Urinary bladder (tissue), 4 donors: Measurements from ENCODE around the gene OR4N5. TPM values are rescaled to one million over a fixed set of nuclear protein-coding genes. Genes with fewer than 3 reads are reported as not detected.
"Not testable (repeated sequence)": the region's sequence is repeated elsewhere in the genome, so short reads cannot be mapped to it uniquely, and the experiment has no call there.

Experiments used
- DNase-seq: peaks from one replicate; pipeline ENCODE4 v3.0.0-alpha.2; 2015; ENCODE audit errors: extremely low spot score
- H3K27ac ChIP-seq: one replicate; pipeline ENCODE4 v1.5.1; 2013; ENCODE audit warnings: low read depth, mild to moderate bottlenecking, moderate library complexity
- H3K36me3 ChIP-seq: one replicate; pipeline ENCODE4 v1.6.1; 2013; ENCODE audit warnings: mild to moderate bottlenecking, moderate library complexity; ENCODE audit not compliant: insufficient read depth
- H3K4me1 ChIP-seq: one replicate; pipeline ENCODE4 v1.6.1; 2013; ENCODE audit warnings: mild to moderate bottlenecking, moderate library complexity; ENCODE audit not compliant: insufficient read depth
- H3K4me3 ChIP-seq: one replicate; pipeline ENCODE4 v1.5.1; 2013; ENCODE audit warnings: low read depth, low read length
- WGBS: extraction: QIAGEN DNeasy Blood & Tissue Kit; methylation state at CpG from one replicate; pipeline ENCODE4 v1.1.7; 2013; 5-methylcytosine and 5-hydroxymethylcytosine counted together
- polyA plus RNA-seq: library from polyadenylated mRNA; stranded (reverse); fragments of 200-250 nt; gene quantifications from one replicate; pipeline ENCODE4 v1.2.3, GENCODE V29; 2013
- total RNA-seq: library from RNA; depleted of rRNA; stranded (reverse); fragments of >200 nt; gene quantifications from one replicate; pipeline ENCODE4 v1.2.3, GENCODE V29; 2014
- donor health status: healthy with polysubstance abuse.
- donor health status: healthy.

OR4N5 gene, protein sequence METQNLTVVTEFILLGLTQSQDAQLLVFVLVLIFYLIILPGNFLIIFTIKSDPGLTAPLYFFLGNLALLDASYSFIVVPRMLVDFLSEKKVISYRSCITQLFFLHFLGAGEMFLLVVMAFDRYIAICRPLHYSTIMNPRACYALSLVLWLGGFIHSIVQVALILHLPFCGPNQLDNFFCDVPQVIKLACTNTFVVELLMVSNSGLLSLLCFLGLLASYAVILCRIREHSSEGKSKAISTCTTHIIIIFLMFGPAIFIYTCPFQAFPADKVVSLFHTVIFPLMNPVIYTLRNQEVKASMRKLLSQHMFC
- not detected for total RNA-seq
- polyA plus RNA-seq = not detected

DNA sequence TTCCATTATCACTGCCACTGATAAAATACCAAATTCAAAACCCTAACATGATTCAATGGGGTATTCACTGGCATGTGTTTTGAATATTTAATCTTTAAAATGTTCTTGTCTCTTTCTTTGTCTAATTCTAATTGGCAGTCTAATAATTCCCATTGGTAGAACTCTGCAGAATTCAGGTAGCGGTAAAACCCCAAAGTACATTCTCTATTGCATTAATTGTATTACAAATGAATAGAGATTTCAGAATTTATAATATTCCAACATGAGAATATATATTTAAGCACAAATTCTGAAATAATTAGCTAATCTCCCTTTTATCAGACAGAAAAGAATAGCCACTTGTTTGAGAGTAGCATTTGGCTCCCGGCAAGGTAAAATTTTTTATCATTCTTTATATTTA is at the start of gene OR4N5:
TSS of gene OR4N5 (plus strand) at position 301 of the 400 bp plus-strand sequence. CDS start 4,916 bp downstream, outside the sequence.
- Histone ChIP-seq H3K4me1 (no peaks in the 10 kb centered on the region), H3K27ac (no peak within 1 kb of the TSS), H3K36me3 (no peaks in the 10 kb centered on the region), H3K4me3 (no peak within 1 kb of the TSS)
- whole genome bisulfite sequencing = 85% methylated on average over 2 of the region's 2 CpGs
- DNase-seq = no peak

DNA sequence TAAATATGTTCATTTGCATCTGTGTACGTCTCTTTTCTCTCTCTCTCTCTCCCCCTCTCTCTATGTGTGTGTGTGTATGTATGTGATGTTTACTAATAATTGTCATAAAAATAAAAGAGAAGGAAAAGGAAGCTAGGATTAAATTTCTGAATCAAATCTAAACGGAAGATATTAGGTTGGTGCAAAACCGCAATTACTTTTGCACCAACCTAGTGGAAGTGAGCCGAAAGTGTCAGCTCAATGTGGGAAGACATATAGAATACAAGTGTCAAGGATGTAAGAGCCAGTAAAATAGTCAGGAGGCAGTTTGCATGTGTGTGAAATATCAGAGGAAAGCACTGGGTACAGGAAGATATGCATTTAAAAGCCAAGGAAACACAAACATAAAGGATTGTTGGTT is 46.6 kb upstream of the OR4N5 start:
- H3K4me3 ChIP-seq = no peak overlapping the region
- H3K4me1 ChIP-seq = no peaks in the 10 kb centered on the region
- 40% methylated on average over 4 of the region's 4 CpGs for WGBS
- no peaks in the 10 kb centered on the region for H3K36me3 ChIP-seq
- no peak for DNase-seq
- no peak overlapping the region for H3K27ac ChIP-seq

- 26% methylated on average over 4 of the region's 4 CpGs for WGBS
- H3K4me1 ChIP-seq = no peaks in the 10 kb centered on the region
- H3K27ac ChIP-seq = no peak overlapping the region
- H3K36me3 ChIP-seq = no peaks in the 10 kb centered on the region
- no peak overlapping the region for H3K4me3 ChIP-seq
- no peak for DNase-seq
Observed at GRCh38 chr14:20093442-20093841, 45.2 kb upstream of the OR4N5 start.

- not testable (repeated sequence) for H3K4me1 ChIP-seq, H3K4me3 ChIP-seq, H3K27ac ChIP-seq, H3K36me3 ChIP-seq, DNase-seq
- WGBS = 88% methylated on average over 32 of the region's 32 CpGs
Observed at GRCh38 chr14:20098926-20099770, 39.5 kb upstream of the OR4N5 start.

- WGBS = 54% methylated on average over 3 of the region's 3 CpGs
- no peak within 1 kb of the TSS for H3K4me3 ChIP-seq
Observed at GRCh38 chr14:20110438-20110837, 28.2 kb upstream of the OR4N5 start, which contains the start of gene OR4K17. Gene OR4K17 (plus strand): TSS chr14:20110739. CDS start chr14:20117500, 6,761 bp downstream.

GRCh38 chr14:20112321-20112720 is 26.3 kb upstream of the OR4N5 start:
- WGBS = 66% methylated on average over 3 of the region's 3 CpGs
- Histone ChIP-seq H3K4me3 (no peak overlapping the region), H3K36me3 (no peaks in the 10 kb centered on the region), H3K4me1 (no peaks in the 10 kb centered on the region), H3K27ac (no peak overlapping the region)
- no peak for DNase-seq

More at GRCh38 chr14:20110438-20110837, 28.2 kb upstream of the OR4N5 start, which contains the start of gene OR4K17:
- no peaks in the 10 kb centered on the region for H3K36me3 ChIP-seq
- no peak within 1 kb of the TSS for H3K27ac ChIP-seq
- DNase-seq = no peak
- no peaks in the 10 kb centered on the region for H3K4me1 ChIP-seq

- Histone ChIP-seq H3K4me1 (no peaks in the 10 kb centered on the region), H3K36me3 (no peaks in the 10 kb centered on the region), H3K4me3 (no peak overlapping the region), H3K27ac (no peak overlapping the region)
- no peak for DNase-seq
- WGBS = 41% methylated on average over 1 of the region's 1 CpG
Observed at GRCh38 chr14:20116748-20117147, 21.9 kb upstream of the OR4N5 start.

GRCh38 chr14:20118795-20119194 is 19.8 kb upstream of the OR4N5 start:
- no peaks in the 10 kb centered on the region for H3K36me3 ChIP-seq
- H3K27ac ChIP-seq = no peak overlapping the region
- no peak for DNase-seq
- H3K4me3 ChIP-seq = no peak overlapping the region
- no peaks in the 10 kb centered on the region for H3K4me1 ChIP-seq
- 79% methylated on average over 5 of the region's 5 CpGs for WGBS

GRCh38 chr14:20143911-20144310 is 5.3 kb downstream of the OR4N5 start:
- no peak for DNase-seq
- Histone ChIP-seq H3K4me1 (no peaks in the 10 kb centered on the region), H3K4me3 (no peak overlapping the region), H3K27ac (no peak overlapping the region), H3K36me3 (no peaks in the 10 kb centered on the region)
- WGBS = 27% methylated on average over 7 of the region's 7 CpGs

DNA sequence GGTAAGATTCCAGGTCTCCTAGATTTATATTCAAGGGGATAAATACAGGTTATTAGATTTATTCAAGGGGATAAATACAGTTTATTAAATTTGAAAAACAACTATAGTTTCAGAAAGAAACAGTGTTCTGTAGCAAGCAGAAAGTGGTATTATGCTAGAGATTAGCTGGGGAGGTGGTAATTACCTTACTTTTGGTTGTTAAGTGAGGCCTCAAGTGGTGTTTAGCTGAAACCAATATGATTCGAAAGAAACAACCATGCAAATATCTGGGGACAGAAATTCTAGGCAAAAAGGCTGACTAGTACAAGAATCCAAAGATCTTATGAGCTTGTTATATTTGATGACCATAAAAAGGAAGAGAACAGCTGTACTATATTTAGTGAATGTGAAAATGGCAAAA is 6.2 kb downstream of the OR4N5 start:
- no peak for DNase-seq
- Histone ChIP-seq H3K27ac (no peak overlapping the region), H3K36me3 (no peaks in the 10 kb centered on the region), H3K4me3 (no peak overlapping the region), H3K4me1 (no peaks in the 10 kb centered on the region)
- 51% methylated on average over 1 of the region's 1 CpG for WGBS

DNA sequence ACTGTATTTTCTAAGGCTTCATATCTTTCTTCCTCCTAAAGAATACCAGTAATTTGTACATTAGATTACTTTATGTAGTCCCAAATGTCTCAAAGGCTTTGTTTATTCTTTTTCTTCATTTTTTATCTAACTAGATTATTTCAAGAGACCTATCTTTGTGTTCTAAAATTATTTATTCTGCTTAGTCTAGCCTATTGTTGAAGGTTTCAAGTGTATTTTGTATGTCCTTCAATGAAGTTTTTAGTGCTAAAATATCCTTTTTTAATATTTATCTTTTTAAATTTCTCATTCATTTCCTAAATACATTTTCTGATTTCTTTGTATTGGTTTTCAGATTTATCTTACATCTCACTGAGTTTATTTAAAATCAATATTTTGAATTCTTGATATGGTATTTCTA is 25.8 kb downstream of the OR4N5 start:
- no peak for DNase-seq
- H3K27ac ChIP-seq = no peak overlapping the region
- H3K36me3 ChIP-seq = no peaks in the 10 kb centered on the region
- H3K4me3 ChIP-seq = no peak overlapping the region
- H3K4me1 ChIP-seq = no peaks in the 10 kb centered on the region

- no peak overlapping the region for H3K27ac ChIP-seq
- H3K36me3 ChIP-seq = no peaks in the 10 kb centered on the region
- DNase-seq = no peak
- H3K4me1 ChIP-seq = no peaks in the 10 kb centered on the region
- H3K4me3 ChIP-seq = no peak overlapping the region
Observed at GRCh38 chr14:20167091-20167490, 28.5 kb downstream of the OR4N5 start.

- H3K4me1 ChIP-seq, DNase-seq, H3K4me3 ChIP-seq, H3K36me3 ChIP-seq, H3K27ac ChIP-seq: not testable (repeated sequence)
Observed at GRCh38 chr14:20169852-20170251, 31.2 kb downstream of the OR4N5 start.

DNA sequence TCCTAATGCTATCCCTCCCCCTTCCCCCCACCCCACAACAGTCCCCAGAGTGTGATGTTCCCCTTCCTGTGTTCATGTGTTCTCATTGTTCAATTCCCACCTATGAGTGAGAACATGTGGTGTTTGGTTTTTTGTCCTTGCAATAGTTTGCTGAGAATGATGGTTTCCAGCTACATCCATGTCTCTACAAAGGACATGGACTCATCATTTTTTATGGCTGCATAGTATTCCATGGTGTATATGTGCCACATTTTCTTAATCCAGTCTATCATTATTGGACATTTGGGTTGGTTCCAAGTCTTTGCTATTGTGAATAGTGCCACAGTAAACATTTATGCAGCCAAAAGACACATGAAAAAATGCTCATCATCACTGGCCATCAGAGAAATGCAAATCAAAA is 35.6 kb downstream of the OR4N5 start:
- not testable (repeated sequence) for H3K36me3 ChIP-seq, H3K4me3 ChIP-seq, H3K27ac ChIP-seq, DNase-seq, H3K4me1 ChIP-seq
